GM19193 (cell line): ENCODE results near the gene ATXN1.

ENCODE experiments used
- POLR2A ChIP-seq: IDR thresholded peaks from 4 replicates; pipeline ENCODE4 v1.6.1; 2011; ENCODE audit not compliant: insufficient read depth, insufficient read length; ENCODE audit errors: extremely low read depth

ATXN1 gene

DNA sequence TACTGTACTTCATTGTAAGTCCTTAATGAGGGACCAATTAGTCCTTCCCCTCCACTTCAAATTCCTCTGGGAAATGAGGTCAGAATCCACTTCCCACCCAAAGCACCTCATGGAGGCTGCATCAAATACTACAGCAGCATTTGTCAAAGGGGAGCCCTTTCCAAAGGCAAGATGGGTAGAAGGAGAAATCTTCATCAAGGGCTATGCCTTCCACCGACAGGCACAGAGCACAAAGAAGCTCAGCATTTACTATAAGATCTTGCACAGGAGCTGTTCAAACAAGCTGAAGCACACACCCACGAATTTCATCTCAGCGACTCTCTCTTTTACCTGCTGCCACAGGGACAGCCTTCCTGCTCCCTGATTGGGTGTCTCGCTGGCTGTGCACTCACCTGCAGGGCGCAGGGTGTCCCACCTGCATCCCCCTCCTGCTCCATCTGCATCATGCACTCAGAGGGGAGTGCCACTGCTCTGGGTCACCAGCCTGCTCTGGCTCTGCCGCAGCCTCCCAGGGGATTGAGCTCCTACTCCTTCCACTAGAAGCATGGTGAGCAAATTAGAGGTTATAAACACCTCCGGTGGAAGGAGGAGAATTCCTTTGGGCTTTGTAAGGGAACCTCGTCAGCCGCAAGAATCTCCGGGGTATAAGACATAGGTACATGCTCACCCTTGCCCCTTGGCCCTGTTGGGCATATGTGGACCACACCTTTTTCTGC, 164.5 kb downstream of the ATXN1 start:
- TF ChIP-seq POLR2A = no peak

DNA sequence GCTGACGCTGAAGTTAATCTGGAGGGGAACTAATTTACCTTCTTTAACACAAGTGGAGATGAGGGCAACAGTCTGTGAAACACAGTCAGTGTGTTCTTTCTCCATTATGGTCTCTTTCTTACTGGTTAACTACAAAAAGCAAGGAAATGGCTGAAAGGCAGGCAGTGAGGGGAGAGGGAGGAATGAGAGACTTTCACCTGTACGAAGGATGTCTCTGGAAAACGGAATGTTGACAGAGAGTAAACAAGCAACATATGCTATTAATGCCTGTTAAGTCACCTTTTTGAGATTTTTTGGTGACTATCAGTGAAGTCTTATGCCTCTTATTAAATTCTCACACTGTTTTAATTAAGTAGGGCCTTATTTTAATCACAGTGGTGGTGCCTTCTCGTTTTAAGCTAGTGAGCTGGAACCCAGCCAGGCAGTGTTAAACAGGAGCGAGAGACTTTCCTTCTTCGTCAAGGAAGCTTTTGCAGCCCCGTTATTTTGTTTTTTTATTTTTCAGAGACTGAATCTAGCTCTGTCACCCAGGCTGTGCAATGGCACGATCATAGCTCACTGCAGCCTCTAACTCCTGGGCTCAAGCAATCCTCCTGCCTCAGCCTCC, 165.6 kb downstream of the ATXN1 start:
- no peak for TF ChIP-seq POLR2A

DNA sequence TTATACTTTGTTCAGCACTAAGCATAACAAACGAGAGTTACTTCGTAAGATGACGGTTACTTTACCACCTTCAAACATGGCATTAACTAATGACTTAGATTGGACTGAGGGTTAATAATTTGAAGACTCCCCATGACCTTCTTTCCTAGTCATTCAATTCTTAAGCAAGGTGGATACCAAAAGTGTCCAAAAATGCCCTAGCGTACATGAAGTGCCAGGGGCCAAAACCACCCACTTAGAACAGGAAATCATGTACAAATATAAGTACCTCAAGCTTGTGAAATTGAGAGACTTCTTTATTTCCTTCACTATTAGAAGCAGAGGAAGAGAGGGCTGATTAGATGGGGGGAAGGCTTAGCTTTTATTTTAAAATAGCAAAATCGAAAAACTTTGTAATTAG, 166.4 kb downstream of the ATXN1 start:
- no peak for TF ChIP-seq POLR2A

DNA sequence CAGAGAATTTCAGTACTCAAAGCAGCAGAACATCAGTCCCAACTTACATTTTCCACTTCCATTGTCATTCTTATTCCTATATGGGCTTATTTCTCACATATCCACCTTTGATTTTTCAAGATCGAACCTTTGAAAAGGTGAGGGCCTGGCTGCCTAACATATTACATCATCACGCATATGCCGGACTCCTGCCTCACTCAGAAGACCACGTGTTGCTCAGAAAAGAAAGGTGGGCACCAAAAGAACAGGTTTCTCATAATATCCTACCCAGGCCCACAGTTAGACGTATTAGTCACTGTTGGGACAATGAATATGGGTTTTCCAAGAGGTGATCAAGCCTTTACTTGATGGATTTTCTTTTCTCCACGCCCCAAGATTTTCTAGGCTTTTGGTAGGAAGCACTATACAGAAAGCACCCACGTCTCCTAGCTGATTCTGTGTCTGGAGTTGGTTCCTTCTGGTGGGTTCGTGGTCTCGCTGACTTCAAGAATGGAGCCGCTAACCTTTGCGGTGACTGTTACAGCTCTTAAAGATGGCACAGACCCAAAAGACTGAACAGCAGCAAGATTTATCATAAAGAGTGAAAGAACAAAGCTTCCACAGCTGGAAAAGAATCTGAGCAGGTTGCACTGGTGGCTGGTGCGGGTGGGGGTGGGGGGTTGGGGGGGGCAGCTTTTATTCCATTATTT, 168.9 kb downstream of the ATXN1 start:
- no peak for TF ChIP-seq POLR2A

DNA sequence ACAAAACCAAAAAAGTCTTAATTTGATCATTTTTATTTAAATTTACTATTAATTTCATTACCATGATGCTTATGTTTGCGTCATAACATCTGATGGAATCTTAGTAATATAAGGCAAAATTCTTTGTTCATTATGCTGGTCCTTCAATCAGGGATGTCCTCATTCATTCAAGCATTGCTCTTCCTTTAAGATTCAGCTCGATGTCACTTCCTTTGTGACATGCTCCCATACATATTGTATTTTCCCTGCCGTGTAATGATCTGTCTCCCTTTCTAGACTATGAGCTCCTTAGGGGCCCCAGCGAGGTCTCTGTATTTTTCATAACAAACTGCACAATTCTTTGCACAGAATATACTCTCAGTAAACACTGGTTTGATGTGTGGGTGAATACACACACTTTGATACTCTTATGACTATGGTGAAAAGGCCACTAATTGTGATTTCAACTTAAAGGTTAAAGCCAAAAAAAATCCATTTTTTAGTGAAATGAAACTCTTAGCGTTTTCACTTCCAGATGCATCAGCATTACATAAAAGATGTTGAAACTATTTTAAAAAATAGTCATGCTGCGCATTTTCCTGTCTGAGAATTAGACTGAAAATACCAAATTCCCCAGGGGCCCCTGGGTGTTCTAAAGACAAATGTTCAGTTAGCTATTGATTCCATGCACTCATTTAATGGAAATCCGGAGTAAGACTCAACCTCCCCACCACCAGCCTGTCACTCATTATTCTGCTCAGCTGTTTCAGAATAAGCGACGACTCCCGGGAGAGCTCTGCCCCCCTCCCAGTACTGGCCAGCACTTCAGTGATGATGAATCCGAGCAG, 169.7 kb downstream of the ATXN1 start:
- no peak for TF ChIP-seq POLR2A

DNA sequence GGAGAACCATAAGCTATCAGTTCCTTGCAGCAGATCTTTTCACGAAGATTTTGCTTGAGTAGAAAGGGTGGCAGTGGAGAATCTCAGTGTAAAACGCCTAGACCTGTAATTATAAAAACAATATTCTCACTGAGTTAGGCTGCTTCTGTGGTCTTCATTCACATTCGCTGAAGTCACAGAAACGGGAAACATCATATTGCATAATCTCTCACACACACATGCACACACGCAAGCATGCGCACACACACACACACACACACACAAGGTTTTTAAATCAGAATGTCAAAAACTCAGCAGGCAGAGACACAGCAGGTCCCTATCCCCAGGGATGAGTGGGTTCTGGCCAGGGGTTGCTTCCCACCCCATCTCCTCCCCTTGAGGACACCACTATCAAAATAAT, 175.5 kb downstream of the ATXN1 start:
- TF ChIP-seq POLR2A = no peak

DNA sequence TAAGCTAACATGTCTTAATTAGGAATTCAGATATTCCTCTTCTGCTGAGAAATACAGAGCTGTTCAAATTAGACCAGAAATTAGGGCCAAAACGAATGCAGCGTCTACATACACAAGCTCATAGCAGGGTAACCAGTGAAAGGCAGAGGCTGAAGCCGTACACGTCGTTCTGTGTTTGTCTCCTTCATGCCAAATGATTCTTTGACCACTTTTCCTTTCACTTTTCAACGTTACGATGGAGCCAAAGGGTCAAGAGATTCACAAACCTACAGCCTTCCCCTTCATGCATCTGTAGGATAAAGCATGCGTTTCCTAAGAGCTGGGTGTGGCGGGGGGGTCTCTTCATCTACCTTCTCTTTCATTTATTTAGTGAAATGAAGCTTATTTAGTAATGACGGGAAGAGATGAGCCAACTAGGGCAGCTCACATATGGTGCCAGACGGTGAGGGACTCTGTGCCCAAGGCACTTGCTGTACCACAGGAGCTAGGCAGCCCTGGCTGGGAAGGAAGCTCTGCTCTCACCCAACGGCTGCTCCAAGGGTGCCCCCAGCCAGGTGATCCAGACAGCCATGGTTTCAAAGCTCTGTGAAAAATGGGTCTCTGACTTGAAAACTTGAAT, 178.0 kb downstream of the ATXN1 start:
- TF ChIP-seq POLR2A = no peak

DNA sequence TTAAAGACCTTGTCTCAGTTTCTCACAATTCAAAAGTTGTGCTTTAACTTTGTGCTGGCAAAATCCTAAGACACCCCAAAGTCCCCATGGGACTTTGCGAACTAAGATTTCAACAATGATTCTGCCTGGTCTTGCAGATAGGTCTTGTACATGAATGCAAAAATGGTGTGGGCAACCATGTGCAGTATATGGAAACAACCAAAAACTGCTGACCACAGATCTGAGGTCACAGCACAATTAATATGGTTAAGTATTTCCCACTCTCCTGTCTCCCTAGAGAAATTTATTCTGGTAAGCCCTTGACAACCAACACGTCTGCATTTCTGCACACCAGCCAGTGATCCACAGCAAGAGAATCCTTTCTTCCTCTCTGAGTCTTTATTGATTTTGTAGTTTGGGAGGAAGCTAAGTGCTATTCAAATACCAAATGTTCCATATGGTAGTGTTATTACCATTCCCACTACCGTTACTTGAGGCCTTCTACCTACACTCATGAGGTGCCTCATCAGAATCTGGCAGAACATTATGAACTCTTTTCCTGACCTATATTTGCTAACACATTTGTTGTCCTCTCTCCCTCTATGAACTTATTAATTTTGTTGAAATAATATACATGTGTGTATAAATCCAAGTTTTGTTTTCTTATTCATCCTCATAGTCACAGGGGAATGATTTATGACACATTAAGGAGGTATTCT, 178.7 kb downstream of the ATXN1 start:
- TF ChIP-seq POLR2A = no peak

DNA sequence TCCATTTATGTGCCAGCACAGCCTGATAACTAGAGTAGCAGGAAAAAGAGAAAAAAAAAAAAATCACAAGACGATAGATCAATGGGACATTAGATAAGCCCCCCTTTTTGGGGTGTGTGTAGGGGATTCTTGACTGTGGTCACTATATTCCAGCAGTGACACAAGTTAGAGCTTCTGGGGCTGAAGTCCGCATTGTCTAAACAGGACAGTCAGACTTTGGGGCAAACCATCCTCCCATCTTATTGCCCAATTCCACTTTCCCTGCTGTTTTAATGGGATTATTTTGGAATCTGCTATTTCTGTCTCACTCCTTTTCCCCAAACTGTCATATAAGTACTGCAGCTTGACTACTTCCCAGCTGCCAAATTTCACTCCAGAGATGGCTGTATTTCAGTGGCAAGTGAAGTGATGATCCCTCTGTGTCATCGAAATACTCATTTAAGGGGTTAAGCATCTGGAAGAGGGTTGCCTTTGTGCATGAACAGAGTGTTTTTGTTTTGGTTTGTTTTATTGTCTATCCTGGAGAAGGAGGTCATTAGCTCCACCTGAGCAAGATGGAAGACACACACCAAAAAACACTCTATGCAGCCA, 182.5 kb downstream of the ATXN1 start:
- TF ChIP-seq POLR2A = no peak

DNA sequence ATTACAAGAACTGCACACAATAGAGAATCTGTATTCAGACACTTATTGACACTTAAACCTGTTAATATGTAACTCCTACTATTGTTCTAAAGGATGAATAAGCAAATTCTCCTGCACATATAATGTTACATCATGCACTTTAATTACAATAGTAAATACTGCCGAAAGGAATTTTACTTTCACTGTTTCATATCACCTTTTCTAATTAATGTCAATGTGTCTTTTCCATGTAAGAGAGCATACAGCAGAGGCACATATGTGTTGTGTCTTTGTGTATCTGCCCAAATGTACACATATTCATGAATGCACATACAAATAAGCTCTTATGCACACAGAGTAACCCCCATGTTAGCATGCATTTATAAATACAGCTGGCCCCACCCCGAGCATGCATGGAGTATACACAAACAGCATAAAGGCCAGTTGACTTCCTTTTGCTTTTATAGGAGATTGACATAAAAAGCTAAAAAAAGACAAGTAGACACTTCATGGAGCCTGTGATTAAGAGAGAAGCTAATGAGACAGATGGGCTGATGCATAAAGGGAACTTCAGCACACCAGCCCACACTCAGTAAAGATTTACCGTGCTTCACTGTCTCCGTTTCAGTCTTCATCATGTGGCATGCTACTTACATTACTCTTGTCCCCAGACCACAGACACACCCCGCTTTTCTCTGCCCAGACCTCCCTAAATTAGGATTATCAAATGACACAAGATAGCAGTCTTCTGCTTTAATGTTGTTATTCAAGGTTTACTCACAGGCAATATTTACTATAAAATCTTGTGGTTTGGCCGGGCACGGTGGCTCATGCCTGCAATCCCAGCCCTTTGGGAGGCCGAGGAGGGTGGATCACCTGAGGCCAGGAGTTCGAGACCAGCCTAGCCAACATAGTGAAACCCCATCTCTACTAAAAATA, 184.6 kb downstream of the ATXN1 start:
- TF ChIP-seq POLR2A = no peak

DNA sequence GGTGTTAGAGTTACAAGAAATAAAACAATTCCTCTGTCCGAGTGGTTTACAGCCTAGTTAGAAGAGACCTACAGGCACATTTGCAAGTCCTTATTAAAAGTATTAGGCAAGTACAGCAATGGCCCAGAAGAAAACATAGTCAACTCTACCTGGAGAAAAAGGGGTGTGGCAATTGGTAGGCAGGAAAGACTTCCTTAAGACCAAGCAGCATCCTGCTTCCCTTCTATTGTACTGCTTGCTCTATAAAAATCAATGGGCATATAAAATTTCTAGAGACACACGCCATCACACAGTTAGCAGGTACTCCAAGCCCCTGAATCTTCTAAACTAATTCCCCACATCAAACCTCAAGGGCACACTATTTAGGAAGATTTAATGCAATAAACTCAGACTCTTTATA, 185.6 kb downstream of the ATXN1 start:
- TF ChIP-seq POLR2A = no peak

DNA sequence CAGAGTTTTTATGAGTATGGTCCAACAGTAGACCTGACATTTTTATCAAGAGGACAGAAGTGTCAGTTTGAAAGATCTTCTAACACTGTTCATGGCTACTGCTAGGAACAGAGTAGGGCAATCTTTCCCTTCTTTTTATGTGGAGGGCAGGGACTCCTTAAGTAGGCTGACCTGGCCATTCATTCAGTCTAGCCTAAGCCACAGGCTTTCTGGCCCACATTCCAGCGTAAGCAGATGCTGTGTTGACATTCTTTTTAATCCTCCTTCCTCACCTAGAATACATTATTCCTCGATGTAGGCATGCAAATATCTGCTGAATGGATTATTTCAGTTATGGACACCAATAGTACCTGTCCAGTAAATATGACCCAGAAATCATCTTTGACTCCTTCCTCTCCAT, 188.3 kb downstream of the ATXN1 start:
- no peak for TF ChIP-seq POLR2A

DNA sequence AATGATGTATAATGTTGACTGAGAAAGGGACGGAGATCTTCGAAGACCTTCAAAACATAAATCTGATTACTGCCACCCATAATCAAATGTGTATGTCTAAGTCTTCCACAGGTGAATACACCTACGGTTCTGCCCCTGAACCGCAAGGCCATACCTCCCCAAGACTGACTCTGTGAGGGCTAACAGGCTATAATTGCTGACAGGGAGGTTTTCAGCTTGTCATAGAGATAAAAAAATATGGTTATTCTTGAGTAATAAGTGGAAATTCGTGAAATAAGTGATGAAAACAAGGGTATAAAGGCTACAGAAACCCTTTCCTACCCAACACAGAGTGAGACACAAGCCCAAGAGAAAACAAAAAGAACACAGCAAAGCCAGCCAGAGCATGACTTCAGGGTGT, 188.9 kb downstream of the ATXN1 start:
- TF ChIP-seq POLR2A = no peak

DNA sequence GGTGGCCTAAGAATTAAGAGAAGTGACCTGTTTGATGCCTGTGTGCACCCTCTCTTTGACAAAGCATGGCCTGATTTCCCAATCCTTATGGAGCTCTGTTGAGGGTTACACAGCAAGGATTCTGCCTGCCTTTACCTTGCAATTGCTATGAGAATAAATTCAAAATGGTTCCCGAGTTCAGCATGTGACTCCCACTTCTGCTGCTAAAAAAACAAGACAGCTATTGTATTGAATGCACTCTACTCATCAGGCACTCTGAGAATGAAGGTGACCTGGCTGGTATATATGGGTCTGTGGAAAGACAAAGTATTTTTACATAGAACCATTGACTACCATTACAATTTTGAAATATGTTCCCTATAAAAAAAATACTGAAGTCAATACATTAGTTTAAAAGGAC, 190.3 kb downstream of the ATXN1 start:
- no peak for TF ChIP-seq POLR2A

DNA sequence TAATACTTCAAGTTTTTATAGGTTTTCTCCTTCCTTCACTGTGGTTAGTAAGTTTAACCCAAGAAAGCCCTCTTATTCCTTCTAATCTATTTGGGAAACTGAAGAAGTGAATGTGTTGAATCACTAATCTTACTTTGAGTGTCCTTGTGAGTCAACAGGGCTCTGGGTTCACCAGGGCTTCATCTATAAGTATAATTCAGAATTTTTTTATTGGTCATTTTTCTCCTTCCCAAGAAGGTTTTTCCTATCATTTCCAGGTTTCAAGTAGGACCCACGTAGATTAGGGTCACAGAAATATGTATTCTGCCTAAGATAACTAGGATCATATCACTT, 191.1 kb downstream of the ATXN1 start:
- no peak for TF ChIP-seq POLR2A
